MM.1S (cell line): ENCODE data around the gene MLPH.

Source experiments
- EZH2 ChIP-seq: fragments of 300-600 bp; sonication (generic); optimal IDR thresholded peaks from 2 replicates; pipeline ENCODE3; 2017; ENCODE audit warnings: low read depth, mild to moderate bottlenecking, antibody characterized with exemption, low read length, mixed read lengths
- EZH2phosphoT487 ChIP-seq: fragments of 300-600 bp; sonication (generic); IDR thresholded peaks from 2 replicates; pipeline ENCODE4 v1.6.1; 2018; ENCODE audit warnings: antibody characterized with exemption, low read length
- TF ChIP-seq, protein P1 (sequence below): fragments of 300-600 bp; sonication (generic); IDR thresholded peaks from 2 replicates; pipeline ENCODE4 v1.5.1; 2016; ENCODE audit warnings: antibody characterized with exemption, low read length, mixed read lengths

GRCh38 chr2:237564526-237565131 is 77.6 kb downstream of the MLPH start:
- TF ChIP-seq, protein P1, sequence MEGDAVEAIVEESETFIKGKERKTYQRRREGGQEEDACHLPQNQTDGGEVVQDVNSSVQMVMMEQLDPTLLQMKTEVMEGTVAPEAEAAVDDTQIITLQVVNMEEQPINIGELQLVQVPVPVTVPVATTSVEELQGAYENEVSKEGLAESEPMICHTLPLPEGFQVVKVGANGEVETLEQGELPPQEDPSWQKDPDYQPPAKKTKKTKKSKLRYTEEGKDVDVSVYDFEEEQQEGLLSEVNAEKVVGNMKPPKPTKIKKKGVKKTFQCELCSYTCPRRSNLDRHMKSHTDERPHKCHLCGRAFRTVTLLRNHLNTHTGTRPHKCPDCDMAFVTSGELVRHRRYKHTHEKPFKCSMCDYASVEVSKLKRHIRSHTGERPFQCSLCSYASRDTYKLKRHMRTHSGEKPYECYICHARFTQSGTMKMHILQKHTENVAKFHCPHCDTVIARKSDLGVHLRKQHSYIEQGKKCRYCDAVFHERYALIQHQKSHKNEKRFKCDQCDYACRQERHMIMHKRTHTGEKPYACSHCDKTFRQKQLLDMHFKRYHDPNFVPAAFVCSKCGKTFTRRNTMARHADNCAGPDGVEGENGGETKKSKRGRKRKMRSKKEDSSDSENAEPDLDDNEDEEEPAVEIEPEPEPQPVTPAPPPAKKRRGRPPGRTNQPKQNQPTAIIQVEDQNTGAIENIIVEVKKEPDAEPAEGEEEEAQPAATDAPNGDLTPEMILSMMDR = no peak
- TF ChIP-seq EZH2 (no peak), EZH2phosphoT487 (no peak)
